Right atrium auricular region (tissue), 2 donors: ENCODE results near the gene MED17. TPM values are rescaled to one million over a fixed set of nuclear protein-coding genes. Genes with fewer than 3 reads are reported as not detected.

ENCODE experiments used
- DNase-seq: peaks from one replicate; pipeline ENCODE4 v3.0.0-alpha.2; 2019; ENCODE audit warnings: low spot score
- H3K27ac ChIP-seq, 2 donors: fragments of 200-600 bp; sonication (generic); 1 replicate in 1 of 2; 2 replicates in 1 of 2; pipeline ENCODE4 v1.5.1; 2016 to 2019
- H3K27me3 ChIP-seq, 2 donors: fragments of 200-600 bp; sonication (generic); one replicate each; pipeline versions ENCODE4 v1.5.1 to v1.6.0; 2017 to 2019
- H3K36me3 ChIP-seq: fragments of 200-600 bp; sonication (generic); one replicate; pipeline ENCODE4 v1.5.1; 2016
- H3K4me1 ChIP-seq, 2 donors: fragments of 200-600 bp; sonication (generic); one replicate each; pipeline versions ENCODE4 v1.5.1 to v1.6.0; 2017 to 2019
- H3K4me3 ChIP-seq, 2 donors: fragments of 200-600 bp; sonication (generic); 1 replicate in 1 of 2; 2 replicates in 1 of 2; pipeline ENCODE4 v1.5.1; 2017 to 2019; ENCODE audit warnings: mild to moderate bottlenecking in 1 of 2, moderate library complexity in 1 of 2
- H3K9me3 ChIP-seq, 2 donors: fragments of 200-600 bp; sonication (generic); one replicate each; pipeline ENCODE4 v1.5.1; 2019
- total RNA-seq, 2 donors: library from RNA; depleted of rRNA; stranded (reverse); fragments of >200 nt; gene quantifications; one replicate each; pipeline ENCODE4 v1.1.0, GENCODE V29; 2016
- TF ChIP-seq, protein P1 (sequence below), 2 donors: fragments of 200-600 bp; sonication (generic); IDR thresholded peaks; one replicate each; pipeline ENCODE4 v1.5.1; 2019; ENCODE audit warnings: antibody characterized with exemption in 2 of 2

MED17 gene
- total RNA-seq, 2 donors from 2014 or later = 15.9 to 16.4 TPM

DNA sequence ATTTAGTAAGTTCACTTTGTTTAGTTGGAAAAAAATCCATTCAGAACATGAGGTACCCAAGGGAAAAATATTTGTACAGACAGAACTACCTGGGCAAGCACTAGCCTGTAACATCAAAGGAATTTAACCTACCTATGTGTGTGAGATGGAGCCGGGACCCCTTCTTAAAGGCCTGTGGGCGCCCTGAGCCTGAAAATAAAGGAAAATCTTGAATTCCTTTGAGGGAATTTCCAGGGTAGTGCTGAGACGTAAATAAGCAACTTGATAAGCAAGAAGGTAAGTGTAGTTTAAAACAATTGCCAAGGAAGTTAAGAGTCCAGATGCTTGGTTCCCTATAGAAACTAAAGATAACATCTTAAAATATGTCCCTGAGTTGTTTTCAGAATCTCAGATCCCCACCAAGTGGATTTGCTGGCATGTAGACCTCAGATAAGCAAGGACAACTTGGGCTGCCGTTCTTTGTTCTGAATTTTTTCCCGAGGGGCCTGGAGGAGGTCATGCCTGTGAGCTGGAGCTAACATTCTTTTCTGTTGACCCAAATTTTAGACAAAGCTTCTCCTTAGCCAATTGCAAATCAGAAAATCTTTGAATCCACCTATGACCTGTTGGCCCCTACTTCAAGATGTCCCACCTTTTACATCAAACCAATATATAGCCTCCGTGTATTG lies 31.0 kb downstream of the MED17 start:
- TF ChIP-seq, protein P1, sequence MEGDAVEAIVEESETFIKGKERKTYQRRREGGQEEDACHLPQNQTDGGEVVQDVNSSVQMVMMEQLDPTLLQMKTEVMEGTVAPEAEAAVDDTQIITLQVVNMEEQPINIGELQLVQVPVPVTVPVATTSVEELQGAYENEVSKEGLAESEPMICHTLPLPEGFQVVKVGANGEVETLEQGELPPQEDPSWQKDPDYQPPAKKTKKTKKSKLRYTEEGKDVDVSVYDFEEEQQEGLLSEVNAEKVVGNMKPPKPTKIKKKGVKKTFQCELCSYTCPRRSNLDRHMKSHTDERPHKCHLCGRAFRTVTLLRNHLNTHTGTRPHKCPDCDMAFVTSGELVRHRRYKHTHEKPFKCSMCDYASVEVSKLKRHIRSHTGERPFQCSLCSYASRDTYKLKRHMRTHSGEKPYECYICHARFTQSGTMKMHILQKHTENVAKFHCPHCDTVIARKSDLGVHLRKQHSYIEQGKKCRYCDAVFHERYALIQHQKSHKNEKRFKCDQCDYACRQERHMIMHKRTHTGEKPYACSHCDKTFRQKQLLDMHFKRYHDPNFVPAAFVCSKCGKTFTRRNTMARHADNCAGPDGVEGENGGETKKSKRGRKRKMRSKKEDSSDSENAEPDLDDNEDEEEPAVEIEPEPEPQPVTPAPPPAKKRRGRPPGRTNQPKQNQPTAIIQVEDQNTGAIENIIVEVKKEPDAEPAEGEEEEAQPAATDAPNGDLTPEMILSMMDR (IDR thresholded peaks at IDR 0.05) = no peak
- Histone ChIP-seq H3K27ac (no peak overlapping the region), H3K4me3 (no peak overlapping the region), H3K4me1 (peaks cover 0 to 9% of the 10 kb centered on the region in 2 donors), H3K9me3 (no peaks in the 10 kb centered on the region), H3K36me3 (peaks cover 42% of the 10 kb centered on the region), H3K27me3 (no peaks in the 10 kb centered on the region)
- DNase-seq = no peak

DNA sequence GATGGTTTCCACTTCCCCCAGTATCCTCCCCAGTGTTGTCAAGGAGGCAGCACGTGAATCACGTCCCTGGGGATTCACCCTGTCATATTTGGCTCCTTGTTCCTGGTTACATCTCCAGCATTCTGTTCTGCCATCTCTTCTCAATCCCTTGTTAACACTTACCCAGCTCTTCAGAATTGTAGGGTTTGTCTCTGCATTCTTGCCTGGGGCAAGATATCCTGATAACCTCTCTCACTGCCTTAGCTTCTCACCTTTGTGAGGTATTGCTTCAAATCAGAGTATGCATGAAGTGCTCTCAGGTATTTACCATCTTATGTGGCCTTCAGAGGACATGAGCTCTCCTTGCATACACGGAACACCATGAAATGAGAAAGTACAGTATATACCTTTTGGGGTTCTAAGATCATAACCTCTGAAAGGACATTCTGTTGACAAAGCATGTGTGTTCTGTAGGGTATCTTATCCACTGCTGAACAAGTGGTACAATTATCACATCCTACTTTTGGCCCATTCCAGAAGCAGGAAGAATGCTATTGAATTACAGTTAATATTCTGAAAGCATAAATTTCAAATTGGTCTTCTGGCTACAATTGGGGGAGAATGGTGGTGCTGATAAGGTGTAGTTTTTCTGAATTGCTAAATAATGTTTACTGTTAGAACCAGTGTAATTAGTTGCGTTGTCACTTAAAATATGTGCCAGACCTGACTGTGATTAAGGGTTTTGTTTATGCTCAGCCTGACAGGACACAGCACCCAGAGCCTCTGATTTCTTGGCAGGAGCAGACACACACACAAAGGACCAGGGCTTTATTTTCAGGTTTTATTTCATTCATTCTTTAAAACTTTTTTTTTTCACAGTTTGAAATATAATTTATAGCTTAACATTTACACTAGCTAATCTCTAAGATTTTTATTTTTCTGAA lies 33.6 kb downstream of the MED17 start:
- Histone ChIP-seq H3K9me3 (no peaks in the 10 kb centered on the region), H3K4me1 (peaks cover 0 to 9% of the 10 kb centered on the region in 2 donors), H3K27me3 (no peaks in the 10 kb centered on the region), H3K27ac (no peak overlapping the region), H3K4me3 (no peak overlapping the region), H3K36me3 (peaks cover 18% of the 10 kb centered on the region)
- no peak for DNase-seq
- TF ChIP-seq, protein P1 (IDR thresholded peaks at IDR 0.05) = no peak

DNA sequence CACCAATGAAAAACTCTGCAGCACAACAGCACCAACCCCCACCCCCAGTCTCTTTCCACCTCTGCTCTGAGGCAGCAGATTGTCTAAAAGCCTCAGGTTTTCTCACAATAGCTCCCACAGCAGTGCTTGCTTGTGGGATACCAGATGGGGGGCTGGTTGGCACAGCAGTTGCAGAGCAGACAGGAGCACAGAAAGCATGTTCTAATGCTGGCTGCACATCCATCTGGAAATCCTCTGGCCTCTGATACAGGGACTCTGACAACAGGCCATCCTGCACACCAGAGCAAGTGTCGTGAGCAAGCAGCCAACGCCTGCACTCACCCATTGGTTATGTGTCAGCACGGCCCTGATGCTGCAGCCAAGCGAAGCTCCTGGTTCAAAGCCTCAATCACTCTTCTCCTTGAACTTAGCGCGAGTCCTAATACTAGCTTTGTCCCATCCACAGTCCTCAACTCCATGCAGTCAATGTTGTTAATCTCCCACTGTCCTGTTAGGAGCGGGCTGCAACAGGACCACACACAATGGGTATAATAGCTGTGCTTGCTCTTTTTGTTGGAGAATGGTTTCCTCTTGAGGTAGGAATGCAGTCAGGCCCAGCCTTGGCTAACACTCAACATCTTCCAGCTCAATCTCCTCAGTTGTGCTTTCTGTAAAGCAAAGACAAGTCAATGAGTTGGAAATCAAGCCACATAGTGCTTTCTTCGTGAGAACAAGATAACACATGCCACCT lies 36.0 kb downstream of the MED17 start:
- TF ChIP-seq, protein P1 (IDR thresholded peaks at IDR 0.05) = no peak
- Histone ChIP-seq H3K4me1 (peaks cover 0 to 9% of the 10 kb centered on the region in 2 donors), H3K27ac (no peak overlapping the region), H3K4me3 (no peak overlapping the region), H3K27me3 (no peaks in the 10 kb centered on the region), H3K9me3 (no peaks in the 10 kb centered on the region), H3K36me3 (no peaks in the 10 kb centered on the region)
- DNase-seq = no peak

DNA sequence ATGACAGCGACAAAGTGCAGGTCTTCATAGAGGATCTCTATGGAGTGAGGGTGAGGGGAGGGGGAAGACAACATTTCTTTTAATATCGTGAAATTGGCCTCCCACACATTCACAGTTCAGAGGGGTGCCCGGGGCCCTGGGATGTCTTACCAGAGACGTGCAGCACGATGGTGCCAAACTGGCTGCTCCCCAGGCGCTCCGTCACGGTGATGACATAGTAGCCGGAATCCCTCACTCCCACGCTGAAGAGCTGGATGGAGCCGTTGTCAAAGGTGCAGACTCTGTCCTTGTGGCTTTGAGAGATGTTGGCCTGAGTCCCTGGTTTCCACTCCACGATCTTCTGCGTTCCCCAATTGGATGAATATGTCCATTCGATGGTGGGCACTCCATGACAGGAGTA lies 36.8 kb downstream of the MED17 start:
- TF ChIP-seq, protein P1 (IDR thresholded peaks at IDR 0.05) = no peak
- H3K27ac ChIP-seq = no peak overlapping the region

DNA sequence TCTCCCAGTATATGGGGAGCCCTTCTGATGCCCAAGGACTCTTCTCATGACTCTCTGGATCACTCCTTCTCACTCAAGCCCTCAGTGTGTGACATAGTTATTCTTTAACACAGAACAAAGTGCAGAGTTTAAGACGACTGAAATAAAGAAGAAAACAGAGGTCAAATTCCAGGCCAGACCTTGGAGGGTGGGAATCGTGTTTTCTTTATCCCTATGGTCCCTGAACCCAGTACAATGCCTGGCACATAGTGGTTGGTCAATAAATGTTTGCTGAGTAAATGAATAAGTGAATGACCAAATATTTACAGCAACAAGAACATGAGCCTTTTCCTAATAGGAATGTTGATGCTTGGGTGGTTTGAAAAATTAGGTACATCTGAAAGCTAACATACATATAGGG lies 37.5 kb downstream of the MED17 start:
- no peaks in the 10 kb centered on the region for H3K9me3 ChIP-seq
- DNase-seq = no peak
- H3K27ac ChIP-seq = no peak overlapping the region
- H3K36me3 ChIP-seq = no peaks in the 10 kb centered on the region
- TF ChIP-seq, protein P1 (IDR thresholded peaks at IDR 0.05) = no peak
- H3K4me1 ChIP-seq = peaks cover 0 to 9% of the 10 kb centered on the region in 2 donors
- H3K27me3 ChIP-seq = no peaks in the 10 kb centered on the region
- no peak overlapping the region for H3K4me3 ChIP-seq

More for the DNA sequence above, 36.8 kb downstream of the MED17 start:
- DNase-seq = no peak
- H3K36me3 ChIP-seq = no peaks in the 10 kb centered on the region
- H3K4me1 ChIP-seq = peaks cover 0 to 9% of the 10 kb centered on the region in 2 donors
- H3K27me3 ChIP-seq = no peaks in the 10 kb centered on the region
- H3K9me3 ChIP-seq = no peaks in the 10 kb centered on the region
- no peak overlapping the region for H3K4me3 ChIP-seq
